Femur (tissue), 1 donor: ENCODE results near the gene FAM222A.
"Not testable (repeated sequence)": the region's sequence is repeated elsewhere in the genome, so short reads cannot be mapped to it uniquely, and the experiment has no call there.

Source experiments
- DNase-seq: peaks from one replicate; pipeline ENCODE4 v3.0.0-alpha.2; 2017

FAM222A gene

GRCh38 chr12:109694629-109695028 is 19.0 kb upstream of the FAM222A start:
- DNase-seq, result not testable (repeated sequence)

- no peak for DNase-seq
Measured at GRCh38 chr12:109695416-109695815, 18.2 kb upstream of the FAM222A start.

GRCh38 chr12:109695961-109696461 is 17.6 kb upstream of the FAM222A start:
- DNase-seq, result no peak

- DNase-seq, result no peak
Measured at GRCh38 chr12:109696485-109697269, 16.9 kb upstream of the FAM222A start.

- DNase-seq, result no peak
Measured at GRCh38 chr12:109697270-109697553, 16.4 kb upstream of the FAM222A start.

GRCh38 chr12:109697877-109698468 is 15.7 kb upstream of the FAM222A start:
- no peak for DNase-seq

GRCh38 chr12:109698820-109699219 is 14.8 kb upstream of the FAM222A start:
- DNase-seq, result no peak

- DNase-seq, result no peak
Measured at GRCh38 chr12:109701064-109701463, 12.6 kb upstream of the FAM222A start.

GRCh38 chr12:109702111-109702841 is 11.3 kb upstream of the FAM222A start:
- DNase-seq, result no peak

GRCh38 chr12:109703684-109704083 is 9.9 kb upstream of the FAM222A start:
- no peak for DNase-seq

GRCh38 chr12:109704371-109705098 is 9.1 kb upstream of the FAM222A start:
- DNase-seq, result no peak

- DNase-seq, result no peak
Measured at GRCh38 chr12:109705291-109705690, 8.3 kb upstream of the FAM222A start.

- no peak for DNase-seq
Measured at GRCh38 chr12:109706398-109706746, 7.3 kb upstream of the FAM222A start.

- no peak for DNase-seq
Measured at GRCh38 chr12:109706747-109707469, 6.7 kb upstream of the FAM222A start.

- DNase-seq, result no peak
Measured at GRCh38 chr12:109707470-109707821, 6.2 kb upstream of the FAM222A start.

GRCh38 chr12:109708939-109709338 is 4.7 kb upstream of the FAM222A start:
- no peak for DNase-seq

GRCh38 chr12:109709401-109709991 is 4.1 kb upstream of the FAM222A start:
- DNase-seq, result no peak

GRCh38 chr12:109710205-109710746 is 3.3 kb upstream of the FAM222A start:
- no peak for DNase-seq

- no peak for DNase-seq
Measured at GRCh38 chr12:109710747-109711595, 2.7 kb upstream of the FAM222A start.

- no peak for DNase-seq
Measured at GRCh38 chr12:109711596-109712461, 1.8 kb upstream of the FAM222A start.
